Activated T-helper 1 cell treated with anti-CD3 and anti-CD28 coated beads, Interleukin-2, amount 50 U/mL, for 16 hours (primary cell): ENCODE results near the gene GALNT13.

ENCODE experiments used
- DNase-seq, 2 donors: peaks; one replicate each; pipeline ENCODE4 v3.0.0-alpha.2; 2020; ENCODE audit warnings: low read depth in 1 of 2, low spot score in 1 of 2

GALNT13 gene

GRCh38 chr2:154120706-154121105 is 249.0 kb downstream of the GALNT13 start:
- no peak for DNase-seq

DNA sequence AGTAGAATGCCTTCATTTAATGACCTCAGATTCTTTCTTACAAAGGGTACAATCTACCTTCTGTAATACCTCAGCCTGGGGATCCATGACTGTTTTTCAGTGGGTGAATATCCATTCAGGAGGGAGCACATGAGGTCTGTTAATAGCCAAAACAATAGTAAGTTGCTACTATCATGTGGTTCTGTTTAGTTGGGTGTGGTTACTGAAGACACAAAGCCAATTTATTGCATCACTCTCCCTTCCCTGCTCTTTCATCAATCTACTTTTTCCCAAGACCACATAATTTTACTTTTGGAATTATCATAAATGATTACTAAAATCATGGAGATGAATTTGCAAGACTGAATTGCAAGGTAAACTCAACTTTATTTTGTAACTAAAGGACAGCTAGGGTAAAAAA is 254.2 kb downstream of the GALNT13 start:
- no peak for DNase-seq

- no peak for DNase-seq
These were observed 259.1 kb downstream of the GALNT13 start for GRCh38 chr2:154130821-154131220.

- no peak for DNase-seq
These were observed 261.1 kb downstream of the GALNT13 start for GRCh38 chr2:154132827-154133226.

DNA sequence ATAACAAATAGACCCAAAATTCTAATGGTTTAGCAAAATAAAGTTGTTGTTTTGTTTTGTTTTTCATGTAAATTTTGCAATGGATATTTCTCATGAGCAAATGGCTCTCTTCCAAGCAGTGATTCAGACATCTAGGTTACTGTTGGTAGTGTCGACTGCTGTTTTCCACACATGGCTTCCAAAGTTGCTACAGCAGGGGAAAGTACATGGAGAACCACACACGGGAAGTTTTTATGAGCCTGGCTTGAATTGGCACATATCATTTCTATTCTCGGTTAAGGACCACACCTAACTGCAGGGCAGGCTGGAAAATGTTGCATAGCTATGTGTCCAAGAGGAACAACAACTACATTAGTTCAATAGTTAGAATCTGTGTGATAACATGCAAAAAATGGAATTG is 262.1 kb downstream of the GALNT13 start:
- no peak for DNase-seq

GRCh38 chr2:154140249-154141025 is 268.7 kb downstream of the GALNT13 start:
- DNase-seq: no peak

- no peak for DNase-seq
These were observed 270.8 kb downstream of the GALNT13 start for GRCh38 chr2:154142480-154142879.

GRCh38 chr2:154143105-154143504 is 271.4 kb downstream of the GALNT13 start:
- no peak for DNase-seq

DNA sequence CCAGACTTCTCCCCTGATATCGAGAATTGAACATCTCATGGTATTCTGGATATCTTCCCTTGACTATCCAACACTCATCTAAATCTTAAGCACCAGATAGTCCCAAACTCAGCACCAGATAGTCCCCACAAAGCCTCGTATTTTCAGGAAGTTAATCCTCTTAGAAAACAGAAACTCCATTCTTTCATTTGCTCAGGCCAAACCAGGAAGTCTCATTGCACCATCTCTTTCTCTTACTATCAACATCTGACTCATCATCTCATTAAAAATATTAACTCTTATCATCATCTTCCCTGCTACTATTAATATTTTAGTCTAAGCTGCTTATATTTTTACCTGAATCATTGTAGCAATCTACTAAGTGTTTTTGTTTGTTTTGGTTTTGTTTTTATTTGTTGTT is 286.4 kb downstream of the GALNT13 start:
- no peak for DNase-seq

DNA sequence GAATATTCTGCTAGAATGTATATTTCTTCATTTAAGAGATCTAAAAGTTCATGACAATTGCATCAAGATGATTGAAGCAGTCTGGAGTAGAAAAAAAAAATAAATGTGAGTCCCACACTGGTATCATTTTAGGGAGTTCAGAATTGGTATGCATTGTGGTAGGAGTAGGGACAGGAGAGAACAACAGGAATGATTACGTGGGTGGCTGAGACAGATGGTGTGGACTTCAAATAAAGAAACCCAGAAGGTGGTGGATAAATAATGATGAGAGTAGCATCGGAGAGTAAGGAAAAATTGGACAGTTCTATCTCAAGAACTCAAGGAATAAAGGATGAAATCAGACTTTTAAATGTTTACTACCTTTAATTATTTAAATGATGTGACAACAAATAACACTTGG is 289.6 kb downstream of the GALNT13 start:
- DNase-seq: no peak

- DNase-seq: no peak
These were observed 298.7 kb downstream of the GALNT13 start for GRCh38 chr2:154170400-154170799.

DNA sequence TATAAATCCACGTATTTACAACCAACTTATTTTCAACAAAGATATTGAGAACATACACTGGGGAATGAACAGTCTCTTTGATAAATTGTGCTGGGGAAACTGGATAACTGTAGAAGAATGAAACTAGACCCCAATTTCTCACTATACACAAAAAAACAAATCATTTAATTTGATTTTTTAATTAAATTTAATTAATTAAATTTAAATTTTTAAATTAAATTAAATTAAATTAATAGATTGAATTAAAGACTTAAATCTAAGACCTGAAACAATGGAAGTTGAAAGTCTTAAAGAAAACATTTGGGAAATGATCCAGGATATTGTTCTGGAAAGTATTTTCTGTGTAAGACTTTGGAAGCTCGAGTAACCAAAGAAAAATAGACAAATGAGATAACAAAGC is 301.4 kb downstream of the GALNT13 start:
- DNase-seq: no peak

DNA sequence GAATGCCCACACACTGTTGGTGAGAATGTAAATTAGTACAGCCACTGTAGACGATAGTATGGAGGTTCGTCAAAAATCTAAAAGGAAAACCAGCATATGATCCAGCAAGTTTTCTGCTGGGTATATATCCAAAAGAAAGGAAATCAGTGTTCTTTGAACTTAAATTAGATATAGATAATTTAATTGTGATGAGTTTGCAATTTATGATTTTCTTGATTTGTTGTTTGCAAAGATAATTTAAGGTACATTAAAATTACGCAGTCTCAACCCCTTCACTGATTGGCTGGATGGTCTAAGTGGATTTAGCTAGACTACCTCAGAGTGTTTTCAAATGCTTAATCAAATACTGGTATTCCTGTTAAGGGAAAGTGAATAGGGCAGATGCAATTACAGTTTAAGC is 302.2 kb downstream of the GALNT13 start:
- DNase-seq: no peak

DNA sequence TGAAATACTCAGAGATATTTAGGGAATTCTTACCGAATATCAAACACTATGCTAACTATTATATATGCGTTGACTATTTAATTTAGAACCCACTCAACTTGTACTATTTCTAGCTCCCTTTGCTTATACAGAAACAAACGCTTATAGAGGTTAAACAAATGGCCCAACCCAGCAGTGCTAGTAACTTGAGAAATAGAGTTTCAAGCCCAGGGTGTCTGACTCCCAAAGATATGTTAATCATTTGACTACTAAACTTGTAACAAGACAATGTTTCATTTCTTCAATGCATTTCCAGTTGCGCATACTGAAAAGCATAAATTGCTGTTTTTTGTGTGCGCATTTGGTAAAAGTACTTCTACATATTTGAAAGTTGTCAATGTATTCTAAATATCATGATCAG is 310.3 kb downstream of the GALNT13 start:
- DNase-seq: no peak

DNA sequence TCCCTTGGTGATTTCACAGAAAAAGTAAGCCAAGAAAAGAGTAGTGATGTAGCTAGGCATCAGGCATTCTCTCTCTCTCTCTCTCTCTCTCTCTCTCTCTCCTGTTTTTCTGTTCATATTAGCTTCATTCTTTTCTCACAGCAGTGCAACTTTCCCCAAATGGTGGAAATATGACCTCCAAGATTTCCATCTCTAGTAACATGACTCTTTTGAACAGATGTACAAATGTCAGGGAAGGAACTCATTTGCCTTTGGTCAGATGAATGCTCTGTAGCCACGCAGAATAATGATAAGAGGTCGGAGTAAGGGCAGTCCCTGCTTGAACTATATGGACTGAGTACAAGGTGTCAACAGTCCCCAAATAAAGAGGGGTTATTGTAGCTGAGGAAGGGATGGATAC is 316.2 kb downstream of the GALNT13 start:
- DNase-seq: no peak

DNA sequence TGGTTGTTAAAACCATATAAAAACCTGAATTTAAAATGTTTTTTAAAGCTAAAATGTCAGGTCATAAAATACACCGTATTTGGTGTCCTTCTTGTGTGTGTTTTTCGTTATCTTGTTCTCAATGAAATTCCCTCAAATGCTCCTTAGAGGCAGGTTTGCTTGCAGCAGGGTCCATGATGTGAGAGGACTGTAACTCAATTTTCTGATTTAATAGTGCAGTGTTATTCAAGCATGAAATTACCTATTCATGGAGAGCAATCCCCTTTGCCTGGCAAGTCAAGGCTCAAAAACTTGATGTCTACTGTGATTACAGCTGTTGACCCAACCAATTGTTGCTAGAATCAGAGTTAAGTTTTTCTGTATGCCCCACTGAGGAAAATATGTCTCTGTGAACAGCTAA is 318.2 kb downstream of the GALNT13 start:
- no peak for DNase-seq

GRCh38 chr2:154193246-154193645 is 321.5 kb downstream of the GALNT13 start:
- no peak for DNase-seq

- no peak for DNase-seq
These were observed 323.4 kb downstream of the GALNT13 start for GRCh38 chr2:154194909-154195643.

GRCh38 chr2:154195644-154196195 is 324.0 kb downstream of the GALNT13 start:
- no peak for DNase-seq

DNA sequence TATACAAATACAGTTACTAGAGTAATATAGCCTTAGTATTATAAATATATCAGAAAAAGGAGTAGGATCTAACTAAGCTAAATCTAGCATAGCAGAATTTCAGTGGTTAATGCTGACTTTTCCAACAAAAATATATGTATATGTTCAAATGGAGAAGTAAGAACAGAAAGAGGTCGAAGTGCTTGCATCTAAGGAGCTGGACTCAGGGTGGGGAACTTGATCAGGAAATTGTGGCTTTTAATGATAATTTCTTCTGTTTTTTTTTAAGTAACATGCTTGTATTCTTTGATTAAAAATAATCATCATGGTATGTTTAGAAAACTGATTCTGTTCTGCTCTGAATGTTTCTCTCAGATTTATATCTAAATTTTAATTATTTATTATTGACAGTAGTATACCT is 327.1 kb downstream of the GALNT13 start:
- DNase-seq: no peak

- DNase-seq: no peak
These were observed 331.5 kb downstream of the GALNT13 start for GRCh38 chr2:154203206-154203605.

DNA sequence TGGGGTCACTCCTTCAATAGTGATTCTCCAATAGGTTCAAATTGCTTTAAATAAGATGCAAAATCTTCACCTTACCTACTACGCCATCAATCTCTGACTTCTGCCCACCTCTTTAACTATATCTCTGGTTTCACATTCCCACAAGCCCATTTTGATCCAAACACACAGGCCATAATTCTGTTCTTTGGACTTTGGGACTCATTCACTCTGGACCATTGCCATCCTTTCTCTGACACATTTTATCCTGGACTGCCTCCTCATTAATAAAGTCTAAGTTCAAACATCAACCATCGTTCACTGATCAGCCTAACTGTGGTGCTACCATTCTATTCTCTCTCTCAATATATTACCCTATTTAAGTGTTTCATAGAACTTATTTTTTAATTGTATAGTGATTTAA is 332.2 kb downstream of the GALNT13 start:
- no peak for DNase-seq
